HG02938 (cell line): ENCODE measurements around the gene KIRREL3.

ENCODE experiments used
- ATAC-seq: cut with Tn5 transposase; IDR thresholded peaks from one replicate; pipeline ENCODE4 v1.9.1; 2021; ENCODE audit warnings: mild to moderate bottlenecking, moderate library complexity; ENCODE audit not compliant: unreplicated experiment

Gene KIRREL3

DNA sequence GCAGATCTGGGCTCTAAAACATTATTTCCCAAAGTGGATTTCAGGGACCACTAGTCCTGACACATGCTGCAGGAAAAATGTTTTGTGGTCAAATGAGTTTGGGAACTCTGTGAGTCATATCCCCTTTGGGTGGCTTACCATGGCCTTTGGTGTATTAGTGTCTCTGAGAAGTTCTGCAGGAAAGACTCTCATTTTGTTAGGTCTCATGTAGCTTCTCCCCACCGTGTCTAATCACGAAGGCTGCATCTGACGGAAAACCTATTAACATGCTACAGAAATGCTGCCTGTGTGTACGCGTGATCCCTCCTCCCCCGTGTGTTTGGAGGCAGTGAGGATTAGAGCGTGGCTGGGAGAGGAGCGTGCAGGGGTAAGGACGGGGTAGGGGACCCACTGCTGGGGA is 453.4 kb downstream of the KIRREL3 start:
- ATAC-seq, result no peak

DNA sequence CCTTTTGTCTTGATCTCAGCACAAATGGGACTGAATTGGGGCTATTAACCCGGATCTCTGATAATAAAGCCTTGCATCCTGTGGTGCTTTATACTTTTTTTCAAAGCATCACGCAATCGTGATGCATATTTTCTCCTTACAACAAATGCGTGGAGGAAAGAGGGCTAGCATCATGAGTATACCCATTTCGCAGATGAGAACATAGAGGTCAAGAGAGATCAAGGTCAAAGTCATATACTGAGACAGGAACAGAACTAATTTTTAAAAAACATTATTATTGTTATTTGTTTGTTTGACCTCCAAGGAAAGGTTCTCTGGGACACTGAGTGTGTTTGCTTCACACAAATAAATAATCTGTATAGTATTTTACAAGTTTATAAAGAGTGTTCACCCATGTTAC is 453.9 kb downstream of the KIRREL3 start:
- no peak for ATAC-seq

DNA sequence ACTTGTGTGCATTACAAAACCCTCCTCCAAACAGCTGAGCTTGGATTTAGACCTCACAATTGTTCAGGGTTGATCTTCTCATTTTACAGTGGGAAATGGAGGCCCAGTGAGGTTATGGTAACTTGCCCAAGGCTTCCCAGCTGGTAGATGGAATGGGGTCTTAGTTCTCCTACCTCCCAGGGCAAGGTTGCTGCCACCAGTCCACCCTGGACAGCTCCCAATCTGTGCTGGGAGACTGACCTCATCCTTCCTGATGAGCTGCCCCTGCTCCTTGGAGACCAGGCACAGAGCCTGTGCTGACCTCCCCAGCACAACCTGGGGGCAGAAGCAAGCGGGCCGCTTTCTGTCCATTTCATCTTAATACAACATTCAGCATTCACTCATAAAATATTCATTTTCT is 454.4 kb downstream of the KIRREL3 start:
- ATAC-seq, result no peak

DNA sequence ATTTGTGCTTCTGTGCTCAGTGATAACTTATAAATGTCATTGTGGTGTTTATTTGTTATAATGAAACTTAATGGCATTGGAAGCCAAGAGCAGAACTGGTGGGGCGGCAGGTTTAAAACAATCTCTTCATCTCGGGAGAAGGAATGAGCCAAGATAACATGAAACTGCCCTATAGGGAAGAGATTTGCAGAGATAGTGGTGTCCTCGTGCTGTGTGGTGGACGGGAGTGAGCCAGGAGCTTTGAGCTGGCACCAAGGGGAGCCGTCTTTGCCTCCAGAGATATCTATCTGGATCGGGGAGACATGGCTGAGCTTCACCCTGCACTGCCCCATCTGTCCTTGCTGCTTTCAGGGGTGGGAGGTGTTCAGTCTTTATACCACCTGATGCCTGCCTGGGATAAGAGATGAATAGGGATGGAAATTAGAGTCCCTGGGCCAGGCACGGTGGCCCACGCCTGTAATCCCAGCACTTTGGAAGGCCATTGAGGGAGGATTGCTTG is 455.5 kb downstream of the KIRREL3 start:
- no peak for ATAC-seq

DNA sequence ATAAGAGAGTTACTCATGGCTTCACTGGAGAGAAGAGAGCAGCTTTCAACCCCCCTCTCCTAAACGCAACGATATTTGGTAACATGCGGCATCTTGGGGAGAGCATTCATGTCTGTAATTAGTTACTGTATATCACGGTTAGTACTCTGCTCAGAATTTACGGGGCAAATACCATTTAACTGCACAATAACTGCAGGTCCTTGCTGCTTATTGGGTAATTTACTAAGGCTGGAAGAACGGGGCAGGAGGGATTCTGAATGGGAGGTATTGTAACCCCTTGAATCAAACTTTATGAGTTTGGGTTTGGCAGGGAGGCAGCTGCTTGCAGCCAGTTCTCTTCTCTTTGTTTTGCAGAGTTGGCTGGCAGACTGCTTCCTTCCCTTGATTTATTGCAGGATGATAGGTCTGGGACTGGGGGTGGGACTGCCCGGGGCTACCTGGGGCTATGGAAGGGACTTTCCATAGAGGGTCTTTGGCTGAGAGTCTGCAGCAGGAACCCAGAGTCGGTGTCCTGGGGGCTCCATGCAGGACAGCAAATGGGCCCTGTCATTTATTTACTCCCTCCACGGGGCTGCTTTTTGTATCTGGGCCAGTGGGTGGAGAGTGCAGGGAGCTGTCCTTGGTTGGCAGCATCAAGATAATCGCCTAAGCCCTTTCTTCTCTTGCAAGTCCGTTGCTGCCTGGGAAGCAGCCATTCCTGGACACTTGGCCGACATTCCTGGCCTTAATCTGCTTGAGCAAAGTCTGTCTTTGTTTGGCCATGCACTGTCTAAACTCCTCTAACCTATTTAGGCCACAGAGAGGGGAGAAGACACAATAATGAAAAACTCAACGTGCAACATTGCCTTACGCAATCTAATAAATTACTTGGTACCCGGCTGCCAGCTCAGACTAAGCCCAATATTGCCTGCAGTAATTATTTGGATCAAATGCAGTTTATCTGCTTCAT is 456.2 kb downstream of the KIRREL3 start:
- no peak for ATAC-seq

DNA sequence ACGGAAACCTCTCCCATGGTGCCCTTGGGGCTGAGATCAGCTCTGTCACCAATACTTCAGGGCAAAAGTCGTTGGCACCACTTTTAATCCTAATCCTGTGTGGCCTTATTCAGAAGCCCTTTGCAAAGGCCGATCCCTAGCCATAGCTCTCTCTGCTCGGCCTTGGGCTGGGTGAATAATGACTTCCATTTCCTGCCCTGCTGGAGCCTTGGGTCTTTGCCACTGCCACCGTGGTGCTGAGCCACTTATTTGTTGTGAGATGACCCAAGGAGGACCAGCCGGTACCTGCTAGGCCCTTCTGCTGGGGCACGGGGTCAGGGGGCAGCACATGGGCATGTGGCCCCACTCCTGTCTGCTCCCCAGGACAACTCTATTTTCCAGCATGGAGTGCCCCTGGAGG is 456.9 kb downstream of the KIRREL3 start:
- no peak for ATAC-seq

DNA sequence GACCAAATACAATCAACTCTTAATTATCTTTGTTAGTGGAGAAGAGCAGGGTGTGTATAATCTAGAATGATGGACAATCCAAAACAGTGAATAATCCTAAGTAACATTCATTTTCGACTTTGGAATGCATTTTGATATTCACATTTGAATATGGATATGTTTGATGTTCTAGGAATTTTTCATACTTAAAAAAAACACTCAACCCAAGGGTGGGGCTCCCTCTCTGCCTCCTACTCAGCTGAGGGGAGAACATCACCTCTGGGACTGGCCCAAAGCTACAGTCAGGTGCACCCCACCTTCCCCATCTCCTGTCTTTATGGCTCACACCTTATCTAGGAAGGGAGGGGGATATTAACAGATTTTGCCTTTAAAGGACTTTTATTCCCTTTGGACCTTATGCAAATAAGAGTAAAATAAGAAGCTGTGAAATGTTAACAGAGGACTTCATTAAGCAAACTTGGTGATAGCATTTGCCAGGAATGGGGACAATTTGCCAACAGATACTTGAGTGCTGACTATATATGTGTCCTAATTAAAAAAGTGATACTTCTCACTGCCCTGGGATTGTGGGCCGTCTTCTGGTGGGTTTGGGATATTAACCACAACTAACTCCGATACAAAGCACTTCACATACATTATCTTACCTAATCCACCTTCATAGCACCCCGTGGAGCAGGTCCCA is 458.1 kb downstream of the KIRREL3 start:
- ATAC-seq, result no peak

DNA sequence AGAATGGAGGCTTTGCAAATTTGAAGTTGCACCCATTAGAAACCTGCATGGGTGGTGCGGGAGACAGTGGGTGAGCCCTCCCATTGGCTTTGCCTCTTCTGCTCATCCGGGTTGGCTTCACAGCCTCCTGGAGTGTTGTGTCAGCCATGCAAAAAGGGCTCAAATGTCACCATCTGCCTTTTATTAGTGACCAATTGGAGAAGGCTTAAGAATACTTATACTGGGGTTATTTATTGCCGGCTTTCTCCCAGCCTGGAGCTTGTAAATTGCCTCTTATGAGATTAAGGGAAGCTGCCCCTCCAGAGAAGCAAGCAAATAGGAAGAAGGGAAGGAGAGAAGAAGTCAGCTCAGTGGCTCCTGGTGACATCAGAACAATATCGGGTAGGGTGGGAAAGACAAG is 462.5 kb downstream of the KIRREL3 start:
- no peak for ATAC-seq

- ATAC-seq, result no peak
Observed at GRCh38 chr11:126537492-126537891, 463.1 kb downstream of the KIRREL3 start.

DNA sequence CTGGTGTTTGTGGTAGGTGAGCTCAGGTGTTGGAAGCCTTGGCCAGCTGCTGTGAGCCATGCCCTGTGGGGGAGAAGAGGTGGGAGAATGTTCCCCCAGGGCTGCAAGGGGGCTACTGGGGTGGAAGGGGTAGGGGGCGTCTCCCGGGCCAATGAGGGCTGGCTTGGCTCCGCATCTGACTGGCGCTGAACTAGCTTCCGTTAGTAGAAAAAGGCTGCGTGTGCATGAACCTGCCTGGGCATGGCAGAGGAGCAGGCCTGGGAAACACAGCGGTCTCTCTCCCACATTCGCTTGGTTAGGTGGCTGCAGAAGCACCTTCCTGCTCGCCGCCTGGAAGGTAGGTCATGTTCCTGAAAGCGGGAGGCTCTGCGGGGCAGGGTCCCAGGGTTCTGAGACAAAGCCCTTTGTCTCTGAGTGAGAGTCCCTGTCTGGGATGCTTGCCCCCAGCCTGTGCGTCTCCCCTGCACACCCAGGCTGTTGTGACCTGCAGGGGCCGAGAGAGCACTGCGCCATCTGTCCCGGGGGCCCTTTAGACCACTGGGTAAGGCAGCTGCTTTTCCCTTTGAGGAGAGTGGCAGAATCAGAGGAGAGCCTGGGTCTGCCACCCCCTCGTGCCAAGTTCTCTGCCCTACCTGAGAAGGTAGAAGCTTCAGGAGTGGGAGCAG is 466.3 kb downstream of the KIRREL3 start:
- no peak for ATAC-seq

DNA sequence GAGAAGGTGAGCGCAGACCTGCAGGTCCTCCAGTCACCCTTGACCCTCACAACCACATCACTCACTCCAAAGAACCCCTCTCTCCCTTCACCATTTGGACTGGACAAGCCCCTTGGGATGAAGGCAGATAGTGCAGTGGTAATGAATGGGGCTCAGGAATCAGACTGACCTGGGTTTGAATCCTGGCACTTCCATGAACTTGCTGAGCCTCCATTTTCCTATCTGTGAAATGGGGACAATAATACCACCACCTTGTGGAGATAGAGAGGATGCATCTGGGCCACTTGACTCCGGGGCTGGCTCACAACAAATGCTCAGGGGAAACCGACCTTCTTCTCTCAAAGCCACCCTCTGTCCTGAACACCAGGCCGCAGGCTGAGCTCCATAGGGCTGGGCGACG is 467.0 kb downstream of the KIRREL3 start:
- no peak for ATAC-seq

- no peak for ATAC-seq
Observed at GRCh38 chr11:126530416-126530815, 470.2 kb downstream of the KIRREL3 start.

DNA sequence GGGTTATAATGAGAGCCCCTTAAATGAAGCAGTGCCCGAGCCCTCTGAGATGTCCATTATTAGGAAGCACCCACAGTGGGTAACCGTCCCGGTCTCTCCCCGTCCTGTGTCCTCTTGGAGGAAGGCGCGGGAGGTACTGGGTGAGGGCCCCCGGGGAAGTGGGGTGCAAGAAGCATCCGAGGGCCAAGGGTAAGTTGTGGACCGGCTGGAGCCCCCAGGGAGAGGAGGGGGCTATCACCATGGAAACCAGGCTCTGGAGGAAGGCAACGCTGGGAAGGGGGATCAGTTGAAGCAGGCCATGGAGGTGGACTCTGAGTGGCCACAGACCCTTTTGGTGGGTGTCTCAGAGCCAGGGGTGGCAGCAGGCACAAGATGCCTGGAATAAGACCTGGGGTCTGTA is 471.5 kb downstream of the KIRREL3 start:
- ATAC-seq, result no peak

DNA sequence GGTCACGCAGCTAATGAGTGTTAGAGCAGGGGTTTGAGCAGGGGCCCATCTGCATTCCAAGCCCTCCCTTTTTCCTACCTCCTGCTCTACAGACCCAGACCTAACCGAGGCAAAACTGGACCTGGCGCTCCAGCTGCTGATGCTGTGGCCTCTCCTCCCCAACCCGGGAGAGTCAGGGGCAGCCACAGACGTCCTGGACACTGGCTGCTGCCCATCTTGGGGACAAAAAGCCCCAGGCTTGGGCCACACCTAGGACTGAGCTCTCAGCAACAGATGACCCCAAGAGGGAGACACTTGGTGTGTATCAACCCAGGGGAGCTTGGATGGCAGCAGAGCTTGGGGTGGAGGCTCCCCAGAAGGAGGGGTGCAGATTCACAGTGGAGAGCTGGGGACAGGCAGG is 472.5 kb downstream of the KIRREL3 start:
- no peak for ATAC-seq

GRCh38 chr11:126527651-126528050 is 472.9 kb downstream of the KIRREL3 start:
- no peak for ATAC-seq

DNA sequence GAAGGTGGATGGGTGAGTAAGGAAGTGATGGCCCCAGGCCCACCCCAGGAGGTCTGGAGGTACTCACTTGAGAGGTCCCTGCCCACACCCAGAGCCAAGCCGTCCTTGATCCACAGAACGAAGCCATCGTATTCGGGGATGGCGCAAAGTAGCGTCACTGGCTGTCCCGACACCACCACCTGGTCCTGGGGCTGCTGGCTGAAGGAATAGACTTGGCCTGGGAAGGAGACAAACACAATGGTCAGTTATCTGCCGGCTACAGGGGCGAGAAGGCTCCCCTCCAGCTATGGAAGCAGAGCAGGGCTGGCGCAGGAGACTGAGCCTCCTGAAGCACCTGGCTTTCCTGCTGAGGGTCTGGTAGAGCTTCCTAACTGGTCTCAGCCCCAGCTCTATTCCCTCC is 474.1 kb downstream of the KIRREL3 start:
- no peak for ATAC-seq

DNA sequence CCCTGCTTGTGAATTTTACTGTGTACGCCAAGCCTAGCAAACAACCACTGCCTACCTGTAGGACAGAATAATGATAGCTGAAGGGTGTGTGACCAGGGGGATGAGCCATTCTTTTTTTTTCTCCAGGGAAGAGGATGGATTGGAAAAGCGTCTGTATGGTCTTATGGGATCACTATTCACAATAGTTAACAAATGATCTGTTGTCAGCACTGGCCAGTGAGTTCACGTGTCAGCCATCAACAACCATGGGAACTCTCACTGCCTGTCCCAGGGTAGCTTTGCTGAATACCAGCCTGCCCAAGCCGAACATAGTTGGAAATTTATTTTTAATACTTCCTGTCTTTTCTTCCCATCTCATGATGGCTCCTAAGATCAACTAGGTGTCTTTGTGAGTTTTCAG is 474.9 kb downstream of the KIRREL3 start:
- ATAC-seq, result no peak

DNA sequence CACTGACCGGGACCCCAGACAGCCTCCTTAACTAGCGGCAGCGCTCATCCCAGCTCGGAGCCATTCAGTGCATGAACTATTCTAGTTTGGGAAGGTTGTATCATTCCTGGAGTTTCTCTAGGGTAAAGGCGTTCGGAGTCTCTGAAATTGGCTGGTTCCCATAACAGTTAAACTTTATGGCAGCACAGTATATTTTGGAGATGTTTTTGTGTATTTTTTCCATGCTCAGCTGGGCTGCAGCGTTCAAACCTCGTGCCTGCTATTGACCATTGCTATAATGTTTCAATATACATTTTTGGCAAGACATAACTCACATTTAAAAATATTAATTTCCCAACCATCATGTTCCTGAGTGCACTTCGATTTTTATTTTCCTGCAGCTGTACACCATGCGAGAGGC is 475.4 kb downstream of the KIRREL3 start:
- ATAC-seq, result no peak

DNA sequence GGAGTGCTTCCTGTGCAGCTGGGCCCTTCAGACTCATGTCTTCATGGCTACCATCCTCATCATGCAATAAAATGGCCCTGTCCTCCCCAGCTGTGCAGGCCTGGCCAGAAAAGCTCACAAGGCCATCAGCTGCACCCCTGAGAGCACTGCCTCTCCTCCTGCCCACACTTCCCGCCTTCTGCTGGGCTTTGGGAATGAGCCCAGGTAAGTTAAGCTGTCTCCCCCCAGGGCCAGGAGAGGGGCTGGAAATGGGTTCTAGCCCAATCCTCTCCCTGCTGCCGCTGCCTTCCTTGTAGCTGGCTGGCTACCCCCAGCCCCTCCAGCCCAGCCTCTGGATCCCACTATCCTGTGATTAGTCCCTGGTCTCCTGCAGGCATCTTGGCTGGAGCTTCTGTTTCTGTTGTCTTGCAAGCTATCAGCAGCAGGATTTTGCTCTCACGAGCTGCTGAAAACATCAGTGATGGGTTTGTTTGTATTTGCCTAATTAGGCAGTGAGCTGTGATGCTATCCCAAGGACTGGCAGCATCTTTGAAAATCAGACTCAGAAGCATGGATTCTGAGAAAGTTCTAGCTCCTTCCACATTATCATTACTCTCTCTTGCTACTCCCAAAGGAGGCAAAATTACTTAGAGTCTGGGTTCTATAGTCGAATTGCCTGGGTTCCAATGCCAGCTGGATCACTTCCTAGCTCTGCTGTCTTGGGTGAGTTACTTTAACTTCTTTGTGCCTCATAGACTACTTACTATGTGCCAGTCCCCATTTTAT is 476.9 kb downstream of the KIRREL3 start:
- no peak for ATAC-seq

DNA sequence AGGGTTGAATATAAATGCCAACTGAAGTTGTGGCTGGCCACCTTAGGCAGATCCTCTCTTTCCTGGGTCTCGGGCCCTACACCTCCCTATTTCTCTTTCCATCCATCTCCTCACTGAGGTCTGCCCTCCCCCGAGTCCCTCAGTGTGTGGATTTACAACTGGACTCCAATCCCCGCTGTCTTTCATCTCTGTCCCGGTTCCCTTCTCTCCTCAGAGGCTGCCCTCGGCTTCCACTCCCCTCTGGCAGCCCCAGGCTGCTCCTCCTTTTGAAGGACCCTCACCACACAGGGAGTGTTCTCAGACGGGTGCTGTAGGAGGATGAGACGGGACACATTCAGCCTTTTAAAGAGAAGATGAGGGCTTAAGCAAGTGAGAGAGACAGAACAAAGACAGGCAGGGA is 478.0 kb downstream of the KIRREL3 start:
- ATAC-seq, result no peak

GRCh38 chr11:126522152-126522551 is 478.4 kb downstream of the KIRREL3 start:
- ATAC-seq, result no peak
